ENCODE measurements around the gene ZNF93. TPM values are rescaled to one million over a fixed set of nuclear protein-coding genes. Genes with fewer than 3 reads are reported as not detected.
"Not testable (repeated sequence)": the region's sequence is repeated elsewhere in the genome, so short reads cannot be mapped to it uniquely, and the experiment has no call there.

Gene ZNF93
- total and polyA plus RNA-seq, 2 experiments from 2014 or later, result 14.9 to 20.8 TPM

- no peak overlapping the region for H3K4me3 ChIP-seq
- H3K27me3 ChIP-seq, result no peaks in the 10 kb centered on the region
- no peaks in the 10 kb centered on the region for H3K36me3 ChIP-seq
- TF ChIP-seq CTCF (IDR thresholded peaks at IDR 0.05; ENCODE audit: low read depth, low read length), result no peak
- no peaks in the 10 kb centered on the region for H3K9me3 ChIP-seq (ENCODE audit: low read depth)
- no peak overlapping the region for H3K27ac ChIP-seq
- no peak for DNase-seq (ENCODE audit: low read depth in 1 of 2, low spot score in 1 of 2)
- H3K4me1 ChIP-seq (ENCODE audit: low read depth), result no peaks in the 10 kb centered on the region
Measured at GRCh38 chr19:19948800-19949199, 48.1 kb downstream of the ZNF93 start.

GRCh38 chr19:19955208-19955607 lies 54.5 kb downstream of the ZNF93 start:
- Histone ChIP-seq H3K4me3 (no peak overlapping the region), H3K9me3 (ENCODE audit: low read depth) (no peaks in the 10 kb centered on the region), H3K27me3 (no peaks in the 10 kb centered on the region), H3K27ac (no peak overlapping the region), H3K36me3 (no peaks in the 10 kb centered on the region), H3K4me1 (ENCODE audit: low read depth) (no peaks in the 10 kb centered on the region)
- no peak for DNase-seq (ENCODE audit: low read depth in 1 of 2, low spot score in 1 of 2)
- no peak for TF ChIP-seq CTCF (IDR thresholded peaks at IDR 0.05; ENCODE audit: low read depth, low read length)

- TF ChIP-seq CTCF (IDR thresholded peaks at IDR 0.05; ENCODE audit: low read depth, low read length), result no peak
- Histone ChIP-seq H3K36me3 (no peaks in the 10 kb centered on the region), H3K27ac (no peak overlapping the region), H3K9me3 (ENCODE audit: low read depth) (no peaks in the 10 kb centered on the region), H3K4me1 (ENCODE audit: low read depth) (no peaks in the 10 kb centered on the region), H3K4me3 (no peak overlapping the region), H3K27me3 (no peaks in the 10 kb centered on the region)
- DNase-seq (ENCODE audit: low read depth in 1 of 2, low spot score in 1 of 2), result peak in 1 of 2 donors; percentile 4
Measured at GRCh38 chr19:19956434-19957075, 55.8 kb downstream of the ZNF93 start.

- not testable (repeated sequence) for H3K27me3 ChIP-seq; H3K9me3 ChIP-seq (ENCODE audit: low read depth); DNase-seq (ENCODE audit: low read depth in 1 of 2, low spot score in 1 of 2); H3K36me3 ChIP-seq; H3K4me3 ChIP-seq; H3K4me1 ChIP-seq (ENCODE audit: low read depth); H3K27ac ChIP-seq
Measured at GRCh38 chr19:19957766-19958165, 57.0 kb downstream of the ZNF93 start.

GRCh38 chr19:19959151-19959799 lies 58.5 kb downstream of the ZNF93 start:
- H3K4me1 ChIP-seq (ENCODE audit: low read depth); H3K36me3 ChIP-seq; H3K4me3 ChIP-seq; H3K27me3 ChIP-seq; H3K9me3 ChIP-seq (ENCODE audit: low read depth); H3K27ac ChIP-seq: not testable (repeated sequence)
- DNase-seq (ENCODE audit: low read depth in 1 of 2, low spot score in 1 of 2), result peak; percentile 68 to 80
- TF ChIP-seq CTCF (IDR thresholded peaks at IDR 0.05; ENCODE audit: low read depth, low read length), result peak; percentile 56

GRCh38 chr19:19964416-19964815 lies 63.7 kb downstream of the ZNF93 start:
- no peaks in the 10 kb centered on the region for H3K9me3 ChIP-seq (ENCODE audit: low read depth)
- TF ChIP-seq CTCF (IDR thresholded peaks at IDR 0.05; ENCODE audit: low read depth, low read length), result no peak
- no peaks in the 10 kb centered on the region for H3K36me3 ChIP-seq
- H3K4me3 ChIP-seq, result no peak overlapping the region
- no peak overlapping the region for H3K27ac ChIP-seq
- H3K27me3 ChIP-seq, result no peaks in the 10 kb centered on the region
- DNase-seq (ENCODE audit: low read depth in 1 of 2, low spot score in 1 of 2), result no peak
- no peaks in the 10 kb centered on the region for H3K4me1 ChIP-seq (ENCODE audit: low read depth)

GRCh38 chr19:19966126-19966525 lies 65.4 kb downstream of the ZNF93 start:
- not testable (repeated sequence) for H3K27me3 ChIP-seq; H3K4me1 ChIP-seq (ENCODE audit: low read depth); H3K9me3 ChIP-seq (ENCODE audit: low read depth); DNase-seq (ENCODE audit: low read depth in 1 of 2, low spot score in 1 of 2); H3K36me3 ChIP-seq; H3K27ac ChIP-seq; H3K4me3 ChIP-seq

All from cardiac muscle cell (in vitro differentiated cells and primary cell).